HepG2 (cell line): ENCODE measurements around the gene TTC16. TPM values are rescaled to one million over a fixed set of nuclear protein-coding genes. Genes with fewer than 3 reads are reported as not detected.

ENCODE experiments used
- DNMT3B ChIP-seq: conservative IDR thresholded peaks from 2 replicates; pipeline ENCODE4 v1.6.1; 2016; ENCODE audit warnings: missing biosample characterization, control low read depth
- ISX ChIP-seq: sonication (generic); formaldehyde crosslinking; conservative IDR thresholded peaks from 2 replicates; pipeline ENCODE4 v1.5.0; 2020; ENCODE audit warnings: missing genetic modification reagents
- MEF2D ChIP-seq: sonication (generic); formaldehyde crosslinking; IDR thresholded peaks from 2 replicates; pipeline ENCODE4 v1.5.1; 2020; ENCODE audit warnings: mild to moderate bottlenecking, missing genetic modification reagents
- POLR2AphosphoS5 ChIP-seq: IDR thresholded peaks from 2 replicates; pipeline ENCODE4 v1.6.1; 2012; ENCODE audit warnings: low read depth, low read length
- RBM22 ChIP-seq: fragments of 200-400 bp; formaldehyde crosslinking; optimal IDR thresholded peaks from 2 replicates; pipeline ENCODE3; 2017; ENCODE audit warnings: mild to moderate bottlenecking, low read length, moderate library complexity
- SAFB2 ChIP-seq: sonication (generic); formaldehyde crosslinking; IDR thresholded peaks from 2 replicates; pipeline ENCODE4 v1.5.1; 2020; ENCODE audit warnings: missing genetic modification reagents, low read depth, mild to moderate bottlenecking, borderline replicate concordance
- SIN3B ChIP-seq: fragments of 150-350 bp; IDR thresholded peaks from 2 replicates; pipeline ENCODE4 v1.6.1; 2014; ENCODE audit warnings: low read length
- TARDBP ChIP-seq: sonication (generic); formaldehyde crosslinking; IDR thresholded peaks from 2 replicates; pipeline ENCODE4 v1.8.0; 2022; ENCODE audit warnings: mild to moderate bottlenecking, missing genetic modification reagents
- TOPORS ChIP-seq: sonication (generic); formaldehyde crosslinking; IDR thresholded peaks from 2 replicates; pipeline ENCODE4 v1.8.0; 2023; ENCODE audit warnings: mild to moderate bottlenecking, missing genetic modification reagents
- ZBTB20 ChIP-seq: sonication (generic); formaldehyde crosslinking; IDR thresholded peaks from 2 replicates; pipeline ENCODE4 v1.8.1; 2023; ENCODE audit warnings: missing genetic modification reagents, low read depth, mild to moderate bottlenecking, borderline replicate concordance
- ZEB1 ChIP-seq: IDR thresholded peaks from 2 replicates; pipeline ENCODE4 v1.6.1; 2012; ENCODE audit warnings: mild to moderate bottlenecking, low read depth, inconsistent platforms; ENCODE audit not compliant: insufficient replicate concordance
- ZKSCAN8 ChIP-seq: IDR thresholded peaks from 2 replicates; pipeline ENCODE4 v1.6.1; 2016; ENCODE audit warnings: borderline replicate concordance, missing genetic modification reagents, missing compliant biosample characterization
- ZNF713 ChIP-seq: sonication (generic); formaldehyde crosslinking; IDR thresholded peaks from 2 replicates; pipeline ENCODE4 v1.4.0; 2020; ENCODE audit warnings: mild to moderate bottlenecking, missing genetic modification reagents
- polyA plus RNA-seq, 8 experiments: library from polyadenylated mRNA; depleted of rRNA in 3 of 8; stranded (reverse) in 7 of 8; unstranded in 1 of 8; fragments of >200 nt; fragmentation: Illumina TruSeq in 4 of 8; extraction: Trizol in 4 of 8; gene quantifications; 2 replicates each; pipeline versions ENCODE4 v1.2.1 to v1.2.3, GENCODE V29; 2011 to 2016; ENCODE audit warnings: low read depth in 4 of 8, missing spikeins in 1 of 8, mixed read lengths in 1 of 8; ENCODE audit not compliant: insufficient read depth in 1 of 8
- total RNA-seq, 5 experiments: library from RNA; depleted of rRNA; stranded (reverse); fragments of >200 nt; fragmentation: Illumina TruSeq; extraction: Trizol; gene quantifications; 2 replicates each; pipeline ENCODE4 v1.2.3, GENCODE V29; 2016; ENCODE audit warnings: low read depth in 1 of 5
- TF ChIP-seq, protein P1 (sequence below): sonication (generic); formaldehyde crosslinking; IDR thresholded peaks from 2 replicates; pipeline ENCODE4 v1.5.1; 2020; ENCODE audit warnings: missing genetic modification reagents, mild to moderate bottlenecking, borderline replicate concordance
- TF ChIP-seq, protein P2 (sequence below): sonication (generic); formaldehyde crosslinking; IDR thresholded peaks from 2 replicates; pipeline ENCODE4 v1.4.0; 2020; ENCODE audit warnings: low read depth, missing genetic modification reagents
- TF ChIP-seq, protein P3 (sequence below): IDR thresholded peaks from 2 replicates; pipeline ENCODE4 v1.6.1; 2016; ENCODE audit warnings: mild to moderate bottlenecking
- TF ChIP-seq, protein P4 (sequence below): sonication (generic); formaldehyde crosslinking; IDR thresholded peaks from 2 replicates; pipeline ENCODE4 v1.8.0; 2022; ENCODE audit warnings: missing genetic modification reagents, mild to moderate bottlenecking, inconsistent platforms, borderline replicate concordance
- TF ChIP-seq, protein P5 (sequence below): sonication (generic); formaldehyde crosslinking; IDR thresholded peaks from 2 replicates; pipeline ENCODE4 v1.8.0; 2022; ENCODE audit warnings: missing genetic modification reagents, mild to moderate bottlenecking, borderline replicate concordance
- TF ChIP-seq, protein P6 (sequence below): sonication (generic); formaldehyde crosslinking; IDR thresholded peaks from 2 replicates; pipeline ENCODE4 v1.8.0; 2022; ENCODE audit warnings: mild to moderate bottlenecking, missing genetic modification reagents, moderate library complexity

Gene TTC16
- total and polyA plus RNA-seq, 2 of the 13 experiments (the other 11 are each of a cell fraction or from before 2014, with no cell fraction given), result not detected

DNA sequence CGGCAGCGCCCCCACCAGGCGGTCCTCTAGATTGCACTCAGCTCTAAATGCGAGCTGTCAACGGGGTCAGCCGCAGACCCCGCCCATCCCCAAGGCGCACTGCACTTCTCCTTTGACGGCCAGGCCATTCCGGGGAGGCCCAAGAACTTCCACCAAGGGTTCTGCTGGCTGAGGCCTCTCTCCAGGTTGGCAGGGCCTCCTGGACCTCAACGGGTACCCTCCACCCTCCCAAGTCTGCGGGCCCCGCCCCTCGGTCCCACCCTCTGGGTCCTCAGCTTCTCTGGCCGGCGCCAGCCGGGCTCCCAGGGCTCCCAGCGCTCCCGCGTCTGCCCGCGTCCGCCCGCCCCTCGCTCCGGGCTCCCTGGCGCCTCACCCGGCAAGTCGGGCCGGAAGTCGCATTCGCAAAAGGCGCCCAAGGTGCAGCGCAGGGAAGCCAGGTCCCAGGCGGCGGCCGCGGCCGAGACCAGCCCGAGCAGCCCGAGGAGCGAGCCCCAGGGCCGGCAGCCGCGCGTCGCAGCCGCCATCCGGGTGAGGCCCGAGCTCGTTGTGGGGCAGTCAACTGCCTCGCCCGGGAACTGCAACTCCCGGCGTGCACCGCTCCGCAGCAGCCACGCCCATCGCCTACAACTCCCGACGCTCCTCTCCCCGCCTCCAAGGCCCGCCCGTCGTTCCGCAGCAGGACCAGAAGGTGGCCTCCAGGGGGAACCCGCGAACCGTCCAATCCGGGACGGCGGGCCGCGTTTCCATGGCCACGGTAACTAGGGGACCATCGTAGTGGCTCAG is 19.1 kb downstream of the TTC16 start, which contains the start of gene TOR2A (continued):
- TF ChIP-seq, protein P1, sequence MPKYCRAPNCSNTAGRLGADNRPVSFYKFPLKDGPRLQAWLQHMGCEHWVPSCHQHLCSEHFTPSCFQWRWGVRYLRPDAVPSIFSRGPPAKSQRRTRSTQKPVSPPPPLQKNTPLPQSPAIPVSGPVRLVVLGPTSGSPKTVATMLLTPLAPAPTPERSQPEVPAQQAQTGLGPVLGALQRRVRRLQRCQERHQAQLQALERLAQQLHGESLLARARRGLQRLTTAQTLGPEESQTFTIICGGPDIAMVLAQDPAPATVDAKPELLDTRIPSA (CRISPR knock-in tag), result peak; percentile 26; the same call in 1 of the 2 replicates
- TF ChIP-seq, protein P2, sequence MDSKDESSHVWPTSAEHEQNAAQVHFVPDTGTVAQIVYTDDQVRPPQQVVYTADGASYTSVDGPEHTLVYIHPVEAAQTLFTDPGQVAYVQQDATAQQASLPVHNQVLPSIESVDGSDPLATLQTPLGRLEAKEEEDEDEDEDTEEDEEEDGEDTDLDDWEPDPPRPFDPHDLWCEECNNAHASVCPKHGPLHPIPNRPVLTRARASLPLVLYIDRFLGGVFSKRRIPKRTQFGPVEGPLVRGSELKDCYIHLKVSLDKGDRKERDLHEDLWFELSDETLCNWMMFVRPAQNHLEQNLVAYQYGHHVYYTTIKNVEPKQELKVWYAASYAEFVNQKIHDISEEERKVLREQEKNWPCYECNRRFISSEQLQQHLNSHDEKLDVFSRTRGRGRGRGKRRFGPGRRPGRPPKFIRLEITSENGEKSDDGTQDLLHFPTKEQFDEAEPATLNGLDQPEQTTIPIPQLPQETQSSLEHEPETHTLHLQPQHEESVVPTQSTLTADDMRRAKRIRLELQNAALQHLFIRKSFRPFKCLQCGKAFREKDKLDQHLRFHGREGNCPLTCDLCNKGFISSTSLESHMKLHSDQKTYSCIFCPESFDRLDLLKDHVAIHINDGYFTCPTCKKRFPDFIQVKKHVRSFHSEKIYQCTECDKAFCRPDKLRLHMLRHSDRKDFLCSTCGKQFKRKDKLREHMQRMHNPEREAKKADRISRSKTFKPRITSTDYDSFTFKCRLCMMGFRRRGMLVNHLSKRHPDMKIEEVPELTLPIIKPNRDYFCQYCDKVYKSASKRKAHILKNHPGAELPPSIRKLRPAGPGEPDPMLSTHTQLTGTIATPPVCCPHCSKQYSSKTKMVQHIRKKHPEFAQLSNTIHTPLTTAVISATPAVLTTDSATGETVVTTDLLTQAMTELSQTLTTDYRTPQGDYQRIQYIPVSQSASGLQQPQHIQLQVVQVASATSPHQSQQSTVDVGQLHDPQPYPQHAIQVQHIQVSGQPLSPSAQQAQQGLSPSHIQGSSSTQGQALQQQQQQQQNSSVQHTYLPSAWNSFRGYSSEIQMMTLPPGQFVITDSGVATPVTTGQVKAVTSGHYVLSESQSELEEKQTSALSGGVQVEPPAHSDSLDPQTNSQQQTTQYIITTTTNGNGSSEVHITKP (CRISPR knock-in tag), result no peak
- no peak; the same call in 1 of the 2 replicates for TF ChIP-seq SAFB2 (CRISPR knock-in tag)
- TF ChIP-seq POLR2AphosphoS5, result peak; percentile 55; the same call in 1 of the 2 replicates
- TF ChIP-seq ZNF713, result 0 out of 2 replicates have a peak, but pooled peaks have one; percentile 65
- TF ChIP-seq, protein P3, sequence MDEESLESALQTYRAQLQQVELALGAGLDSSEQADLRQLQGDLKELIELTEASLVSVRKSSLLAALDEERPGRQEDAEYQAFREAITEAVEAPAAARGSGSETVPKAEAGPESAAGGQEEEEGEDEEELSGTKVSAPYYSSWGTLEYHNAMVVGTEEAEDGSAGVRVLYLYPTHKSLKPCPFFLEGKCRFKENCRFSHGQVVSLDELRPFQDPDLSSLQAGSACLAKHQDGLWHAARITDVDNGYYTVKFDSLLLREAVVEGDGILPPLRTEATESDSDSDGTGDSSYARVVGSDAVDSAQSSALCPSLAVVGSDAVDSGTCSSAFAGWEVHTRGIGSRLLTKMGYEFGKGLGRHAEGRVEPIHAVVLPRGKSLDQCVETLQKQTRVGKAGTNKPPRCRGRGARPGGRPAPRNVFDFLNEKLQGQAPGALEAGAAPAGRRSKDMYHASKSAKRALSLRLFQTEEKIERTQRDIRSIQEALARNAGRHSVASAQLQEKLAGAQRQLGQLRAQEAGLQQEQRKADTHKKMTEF (CRISPR knock-in tag), result peak; percentile 76
- TF ChIP-seq, protein P4, sequence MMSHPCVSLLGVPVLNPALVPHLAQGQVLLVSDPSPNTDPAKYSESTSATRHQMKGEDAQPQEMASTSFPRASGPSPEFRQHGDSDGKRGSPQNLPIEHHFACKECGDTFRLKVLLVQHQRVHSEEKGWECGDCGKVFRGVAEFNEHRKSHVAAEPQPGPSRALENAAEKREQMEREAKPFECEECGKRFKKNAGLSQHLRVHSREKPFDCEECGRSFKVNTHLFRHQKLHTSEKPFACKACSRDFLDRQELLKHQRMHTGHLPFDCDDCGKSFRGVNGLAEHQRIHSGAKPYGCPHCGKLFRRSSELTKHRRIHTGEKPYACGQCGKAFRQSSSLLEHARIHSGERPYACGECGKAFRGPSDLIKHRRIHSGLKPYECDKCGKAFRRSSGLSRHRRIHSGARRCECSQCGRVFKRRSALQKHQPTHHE (CRISPR knock-in tag), result no peak
- TF ChIP-seq DNMT3B, result no peak
- no peak for TF ChIP-seq ISX (CRISPR knock-in tag)
- TF ChIP-seq TOPORS (CRISPR knock-in tag), result no peak
- TF ChIP-seq RBM22, result peak; percentile 99
- TF ChIP-seq, protein P5, sequence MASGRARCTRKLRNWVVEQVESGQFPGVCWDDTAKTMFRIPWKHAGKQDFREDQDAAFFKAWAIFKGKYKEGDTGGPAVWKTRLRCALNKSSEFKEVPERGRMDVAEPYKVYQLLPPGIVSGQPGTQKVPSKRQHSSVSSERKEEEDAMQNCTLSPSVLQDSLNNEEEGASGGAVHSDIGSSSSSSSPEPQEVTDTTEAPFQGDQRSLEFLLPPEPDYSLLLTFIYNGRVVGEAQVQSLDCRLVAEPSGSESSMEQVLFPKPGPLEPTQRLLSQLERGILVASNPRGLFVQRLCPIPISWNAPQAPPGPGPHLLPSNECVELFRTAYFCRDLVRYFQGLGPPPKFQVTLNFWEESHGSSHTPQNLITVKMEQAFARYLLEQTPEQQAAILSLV (CRISPR knock-in tag), result peak; percentile 48; the same call in 1 of the 2 replicates
- 0 out of 2 replicates have a peak, but pooled peaks have one; percentile 56 for TF ChIP-seq ZBTB20 (CRISPR knock-in tag)
- no peak for TF ChIP-seq ZEB1
- no peak for TF ChIP-seq ZKSCAN8 (CRISPR knock-in tag)
- peak; percentile 47; the same call in 1 of the 2 replicates for TF ChIP-seq MEF2D (CRISPR knock-in tag)
- no peak for TF ChIP-seq SIN3B
- TF ChIP-seq, protein P6, sequence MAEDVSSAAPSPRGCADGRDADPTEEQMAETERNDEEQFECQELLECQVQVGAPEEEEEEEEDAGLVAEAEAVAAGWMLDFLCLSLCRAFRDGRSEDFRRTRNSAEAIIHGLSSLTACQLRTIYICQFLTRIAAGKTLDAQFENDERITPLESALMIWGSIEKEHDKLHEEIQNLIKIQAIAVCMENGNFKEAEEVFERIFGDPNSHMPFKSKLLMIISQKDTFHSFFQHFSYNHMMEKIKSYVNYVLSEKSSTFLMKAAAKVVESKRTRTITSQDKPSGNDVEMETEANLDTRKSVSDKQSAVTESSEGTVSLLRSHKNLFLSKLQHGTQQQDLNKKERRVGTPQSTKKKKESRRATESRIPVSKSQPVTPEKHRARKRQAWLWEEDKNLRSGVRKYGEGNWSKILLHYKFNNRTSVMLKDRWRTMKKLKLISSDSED, result no peak
- peak; percentile 75 for TF ChIP-seq TARDBP (CRISPR knock-in tag)
